Activated gamma-delta T cell treated with anti-CD3 and anti-CD28 coated beads, Interleukin-2, amount 50 U/mL, for 16 hours (primary cell): ENCODE data around the gene LUC7L3.

ENCODE experiments used
- DNase-seq: peaks from one replicate; pipeline ENCODE4 v3.0.0-alpha.2; 2020; ENCODE audit warnings: low read depth

Gene LUC7L3

DNA sequence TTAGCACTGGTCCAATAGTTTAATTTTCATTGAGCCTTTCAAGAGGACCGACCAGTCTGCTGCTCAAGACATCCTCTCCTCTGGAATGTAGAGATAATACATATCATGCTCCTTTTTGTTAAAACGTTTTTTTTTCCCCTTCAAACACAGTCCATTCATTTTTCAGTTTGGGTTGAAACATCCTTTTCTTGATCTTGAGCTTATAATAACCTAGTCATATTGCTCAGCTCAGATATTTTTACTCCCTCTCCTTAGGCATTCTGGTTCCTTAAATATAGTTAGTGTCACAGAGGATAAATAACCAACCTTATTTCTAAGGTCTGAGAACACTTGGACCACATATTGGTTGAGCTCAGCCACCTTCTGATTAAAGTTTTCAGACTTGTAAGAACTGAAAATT lies 35.1 kb downstream of the LUC7L3 start:
- no peak for DNase-seq

DNA sequence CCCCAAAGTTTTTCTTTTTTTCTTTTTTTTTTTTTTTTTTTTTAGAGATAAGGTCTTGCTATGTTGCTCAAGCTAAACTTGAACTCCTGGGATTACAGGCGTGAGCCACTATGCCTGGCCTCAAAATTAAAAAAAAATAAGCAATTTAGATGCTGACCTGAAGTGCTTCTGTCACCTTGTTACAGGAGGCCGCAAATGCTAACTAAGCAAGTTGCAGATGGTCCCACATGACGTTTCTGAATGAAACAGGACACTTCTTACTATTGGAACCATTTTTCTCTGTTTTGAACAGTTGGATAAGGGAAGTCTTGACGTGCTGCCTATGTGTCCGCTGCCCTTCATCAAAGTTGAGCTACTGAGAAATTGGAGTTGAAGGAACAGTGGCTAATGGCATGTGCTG lies 39.1 kb downstream of the LUC7L3 start:
- no peak for DNase-seq

- no peak for DNase-seq
Measured at GRCh38 chr17:50758989-50759544, 39.7 kb downstream of the LUC7L3 start.

DNA sequence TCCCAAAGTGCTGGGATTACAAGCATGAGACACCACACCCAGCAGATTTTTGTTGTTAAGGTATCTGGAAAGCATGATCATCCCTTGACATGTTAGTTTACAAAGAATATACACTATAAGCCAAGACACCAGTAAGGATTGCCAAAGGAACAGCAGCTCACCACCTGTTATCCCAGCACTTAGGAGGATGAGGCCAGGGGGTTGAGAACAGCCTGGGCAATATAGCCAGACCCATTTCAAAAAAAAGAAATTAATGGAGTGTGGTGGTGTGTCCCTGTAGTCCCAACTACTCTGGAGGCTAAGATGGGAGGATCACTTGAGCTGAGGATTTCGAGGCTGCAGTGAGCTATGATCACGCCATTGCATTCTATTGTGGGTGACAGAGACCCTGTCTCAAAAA lies 42.8 kb downstream of the LUC7L3 start:
- DNase-seq, result no peak

GRCh38 chr17:50763716-50764475 lies 44.5 kb downstream of the LUC7L3 start:
- DNase-seq, result no peak

DNA sequence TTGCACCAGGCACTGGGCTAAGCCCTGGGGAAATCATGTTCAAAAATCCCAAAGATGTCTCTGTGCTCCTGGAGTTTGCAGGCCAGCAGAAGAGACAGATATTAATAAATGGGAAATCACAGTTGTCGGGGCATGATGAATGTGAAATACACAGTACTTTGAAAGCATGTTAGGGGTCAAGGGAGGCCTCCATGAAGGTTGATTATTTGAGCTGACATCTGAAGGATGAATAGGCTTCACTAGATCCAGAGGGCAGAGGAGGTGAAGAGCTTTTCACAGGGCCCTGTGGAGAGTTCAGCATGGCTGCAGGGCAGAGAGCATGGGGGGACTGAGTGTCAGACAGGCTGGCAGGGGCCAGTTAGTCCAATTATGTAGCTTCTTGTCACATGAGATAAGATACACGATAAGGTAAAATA lies 45.3 kb downstream of the LUC7L3 start:
- DNase-seq, result no peak

- no peak for DNase-seq
Measured at GRCh38 chr17:50765454-50766221, 46.2 kb downstream of the LUC7L3 start.

- no peak for DNase-seq
Measured at GRCh38 chr17:50766222-50767023, 47.0 kb downstream of the LUC7L3 start.

- DNase-seq, result no peak
Measured at GRCh38 chr17:50767030-50767429, 47.6 kb downstream of the LUC7L3 start.

DNA sequence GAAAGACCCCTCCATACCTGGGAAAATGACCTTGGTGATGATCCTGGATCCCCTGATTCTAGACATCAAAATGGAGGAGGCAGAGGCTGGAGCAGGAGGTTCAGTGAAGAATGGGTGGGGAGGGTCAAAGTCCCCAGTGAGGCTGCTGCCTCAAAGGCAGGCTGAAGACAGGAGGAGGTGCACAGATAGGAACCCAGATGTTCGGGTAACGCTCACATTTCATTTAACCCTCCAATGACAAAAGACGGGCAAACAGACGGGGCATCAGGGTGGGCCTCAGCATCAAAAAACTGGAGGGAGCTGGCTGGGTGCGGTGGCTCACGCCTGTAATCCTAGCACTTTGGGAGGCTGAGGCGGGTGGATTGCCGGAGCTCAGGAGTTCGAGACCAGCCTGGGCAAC lies 48.0 kb downstream of the LUC7L3 start, which contains the start of gene ANKRD40CL:
ANKRD40CL (minus strand) TSS at position 73 of the 400 bp plus-strand sequence. CDS start 605 bp downstream, outside the sequence.
- DNase-seq, result no peak

DNA sequence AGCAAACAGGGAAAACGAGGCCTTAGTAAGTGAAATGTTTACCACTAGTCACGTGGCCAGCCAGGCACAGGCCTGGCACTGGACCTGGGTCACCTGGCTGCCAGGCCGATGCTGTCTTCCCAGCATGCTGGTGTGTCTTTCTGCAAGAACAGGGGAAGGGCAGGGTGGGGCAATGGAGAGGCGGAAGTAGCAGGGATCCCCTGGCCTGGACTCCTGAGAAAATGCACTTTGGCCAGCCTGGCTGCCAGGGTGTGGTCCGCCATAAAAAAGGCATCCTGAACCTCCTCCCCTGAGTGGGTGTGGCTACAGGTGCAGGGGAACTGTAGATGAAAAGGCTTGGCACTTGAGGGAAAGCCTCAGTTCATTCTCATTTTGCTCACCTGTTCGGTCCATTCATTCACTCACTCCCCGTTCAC lies 49.0 kb downstream of the LUC7L3 start:
- no peak for DNase-seq

GRCh38 chr17:50769884-50770283 lies 50.5 kb downstream of the LUC7L3 start:
- DNase-seq, result no peak

DNA sequence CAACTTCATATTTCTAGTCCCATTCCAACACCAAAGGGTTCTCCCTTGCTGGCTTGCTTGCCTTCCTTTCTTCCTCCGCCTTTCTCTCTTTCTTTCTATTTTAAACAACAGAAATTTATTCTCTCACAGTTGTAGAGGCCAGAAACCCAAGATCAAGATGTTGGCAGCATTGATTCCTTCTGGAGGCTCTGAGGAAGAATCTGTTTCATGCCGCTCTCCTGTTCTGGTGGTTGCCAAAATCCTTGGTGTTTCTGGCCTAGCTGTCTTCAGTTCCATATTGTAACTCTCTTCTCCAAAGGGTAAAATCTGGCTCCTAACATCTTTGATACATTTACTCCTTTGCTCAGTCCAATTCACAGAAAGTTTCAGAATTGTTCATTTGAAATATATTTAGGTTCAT lies 50.9 kb downstream of the LUC7L3 start:
- DNase-seq, result no peak

GRCh38 chr17:50771991-50772785 lies 52.8 kb downstream of the LUC7L3 start:
- no peak for DNase-seq

DNA sequence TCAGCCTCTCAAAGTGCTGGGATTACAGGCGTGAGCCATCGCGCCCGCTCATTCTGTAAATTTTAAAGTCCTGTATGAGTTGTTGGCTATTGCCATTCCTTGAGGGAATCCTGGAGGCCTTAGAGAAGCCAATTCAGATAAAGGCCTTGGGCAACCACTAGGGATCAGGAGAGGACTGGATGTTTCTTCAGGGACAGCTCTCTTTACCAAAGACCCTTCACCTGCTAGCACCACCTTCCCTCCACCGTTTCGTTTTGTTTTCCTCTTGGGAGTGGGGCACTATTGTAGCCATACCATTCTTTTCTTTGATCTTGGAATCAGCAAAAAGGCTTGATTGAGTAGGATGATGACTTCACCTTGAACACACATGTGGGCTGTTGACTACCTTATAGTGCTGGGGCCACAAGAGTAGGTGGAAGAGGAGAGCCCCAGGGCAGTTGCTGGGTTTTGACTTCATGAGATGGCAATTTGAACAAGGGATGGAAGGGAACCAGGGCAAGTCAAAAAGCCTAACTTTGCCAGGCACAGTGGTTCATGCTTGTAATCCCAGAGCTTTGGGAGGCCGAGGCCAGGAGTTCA lies 54.9 kb downstream of the LUC7L3 start:
- DNase-seq, result no peak

DNA sequence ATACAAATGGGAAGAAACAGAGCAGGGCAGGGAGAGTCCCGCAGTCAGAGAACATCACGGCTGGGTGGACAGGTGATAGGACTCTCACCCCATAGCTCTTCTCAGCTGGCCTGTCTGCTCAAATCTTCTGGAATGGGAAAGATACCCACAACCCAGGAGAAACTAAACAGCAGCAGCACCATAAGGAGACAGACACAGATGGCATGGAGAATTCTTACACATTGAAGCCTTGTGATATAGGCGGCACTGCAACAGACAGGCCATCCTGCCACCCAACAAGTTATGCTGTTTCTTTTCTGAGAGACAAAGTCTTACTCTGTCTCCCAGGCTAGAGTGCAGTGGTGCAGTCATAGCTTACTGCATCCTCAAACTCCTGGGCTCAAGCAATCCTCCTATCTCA lies 56.5 kb downstream of the LUC7L3 start:
- DNase-seq, result no peak

DNA sequence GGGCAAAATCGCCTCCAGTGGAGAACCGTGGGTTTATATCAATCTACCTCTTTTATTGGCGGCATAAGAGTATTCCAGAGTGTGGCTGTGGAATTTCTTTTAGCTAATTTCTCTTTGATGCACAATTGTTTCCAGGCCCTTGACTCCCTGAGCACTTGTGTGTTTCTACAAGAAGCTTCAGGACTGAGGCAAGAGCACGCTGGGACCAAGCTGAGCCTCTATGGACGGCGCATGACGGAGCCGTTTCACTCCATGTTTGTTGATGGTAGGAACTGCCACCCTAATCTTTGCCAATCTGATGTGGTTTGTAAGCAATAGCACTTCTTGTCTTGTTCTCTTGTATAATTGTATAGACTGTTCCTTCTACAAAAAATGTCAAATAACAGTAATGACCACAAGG lies 59.1 kb downstream of the LUC7L3 start:
- no peak for DNase-seq

DNA sequence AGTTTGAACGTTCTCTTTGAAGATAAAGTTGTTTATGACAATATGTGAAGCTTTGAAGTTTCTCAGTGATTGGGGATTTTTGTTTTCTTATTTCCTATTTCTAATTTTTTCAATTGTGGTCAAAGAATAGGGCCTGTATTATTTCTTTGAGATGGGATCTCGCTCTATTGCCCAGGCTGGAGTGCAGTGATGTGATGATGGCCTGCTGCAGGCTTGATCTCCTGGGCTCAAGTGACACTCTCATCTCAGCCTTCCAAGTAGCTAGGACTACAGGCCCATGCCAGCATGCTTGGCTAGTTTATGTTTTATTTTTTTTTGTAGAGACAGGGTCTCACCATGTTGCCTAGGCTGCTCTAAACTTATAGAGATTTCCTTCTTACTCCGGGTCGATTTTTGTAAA lies 59.6 kb downstream of the LUC7L3 start:
- no peak for DNase-seq

- DNase-seq, result peak; percentile 7
Measured at GRCh38 chr17:50779747-50780353, 60.4 kb downstream of the LUC7L3 start.

DNA sequence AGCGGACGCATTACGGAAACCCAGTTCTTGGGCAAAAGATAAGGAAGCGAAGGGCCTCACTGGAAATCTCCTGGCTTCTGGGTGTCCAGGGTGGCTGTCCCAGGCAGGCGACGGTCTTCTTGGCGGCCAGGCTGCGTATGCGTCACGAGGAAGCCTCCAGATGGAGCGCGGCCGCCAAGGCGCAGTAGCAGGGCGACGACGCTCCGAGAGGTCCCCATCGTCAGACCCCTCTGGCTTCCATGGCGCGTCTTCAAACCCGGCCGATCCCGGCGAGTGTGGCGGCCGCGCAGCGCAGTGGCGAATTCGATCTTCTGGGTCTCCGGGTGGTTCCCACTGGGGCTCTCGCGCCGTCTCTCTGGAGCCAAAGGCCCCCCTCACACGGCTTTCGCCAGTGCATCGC lies 61.8 kb downstream of the LUC7L3 start:
- no peak for DNase-seq
